GM12878 (cell line): ENCODE measurements around the gene IL10. TPM values are rescaled to one million over a fixed set of nuclear protein-coding genes. Genes with fewer than 3 reads are reported as not detected.

Experiments used
- ATAC-seq: fragments of 200-7000 bp; cut with Tn5 transposase; 3 replicates; pipeline ENCODE4 v1.9.1; 2020; ENCODE audit warnings: mild to moderate bottlenecking, moderate library complexity
- BruUV-seq: library from RNA; stranded (reverse); fragments of 400-500 nt; replicated peaks from 2 replicates; lab custom pipeline; 2021; lab: Mats Ljungman, UMichigan
- CTCF ChIA-PET: fragments of 300-600 bp; sonication (Branson Sonifier 250); formaldehyde crosslinking; extraction: SDS; loops from one replicate; lab custom pipeline; 2021; ENCODE audit warnings: inconsistent platforms; lab: Yijun Ruan, JAX
- POLR2A ChIA-PET: fragments of 350-600 bp; formaldehyde crosslinking; extraction: SDS; loops from one replicate; lab custom pipeline; 2021; ENCODE audit warnings: inconsistent platforms; lab: Charles Lee
- RAD21 ChIA-PET: fragments of 300-600 bp; sonication (Branson Sonifier 250); formaldehyde crosslinking; loops from one replicate; lab custom pipeline; 2023; ENCODE audit warnings: antibody characterized with exemption; ENCODE audit not compliant: unreplicated experiment; lab: Charles Lee
- SMC1A ChIA-PET: fragments of 300-600 bp; sonication (Branson Sonifier 250); formaldehyde crosslinking; loops from one replicate; lab custom pipeline; 2023; ENCODE audit not compliant: unreplicated experiment, uncharacterized antibody; lab: Charles Lee
- DNase-seq: peaks from one replicate; pipeline ENCODE4 v3.0.0-alpha.2; 2011; ENCODE audit warnings: low read depth, low spot score
- FAIRE-seq: peaks from 3 replicates; lab custom pipeline; 2011; peaks lifted over from hg19 to GRCh38; lab: Jason Lieb, UNC
- H2AFZ ChIP-seq: 2 replicates; pipeline ENCODE4 v1.6.0; 2011; ENCODE audit warnings: low read depth, low read length, control low read depth; ENCODE audit not compliant: control insufficient read depth
- H3K27ac ChIP-seq: 2 replicates; pipeline ENCODE4 v1.5.1; 2011; ENCODE audit warnings: control low read depth; ENCODE audit not compliant: control insufficient read depth, insufficient read depth
- H3K27me3 ChIP-seq, 2 experiments: replicated peaks in 1 of 2; 2 replicates each; pipeline versions ENCODE4 v1.6.0 to v1.6.1; 2011; ENCODE audit warnings: low read length in 1 of 2; ENCODE audit not compliant: control insufficient read depth in 2 of 2, insufficient read depth in 2 of 2
- H3K36me3 ChIP-seq, 2 experiments: 2 replicates each; pipeline ENCODE4 v1.5.1; 2011; ENCODE audit warnings: low read length in 1 of 2; ENCODE audit not compliant: control insufficient read depth in 2 of 2, insufficient read depth in 2 of 2
- H3K4me1 ChIP-seq: 2 replicates; pipeline ENCODE4 v1.6.1; 2011; ENCODE audit warnings: mild to moderate bottlenecking, low read length, moderate library complexity, mixed read lengths; ENCODE audit not compliant: control insufficient read depth, insufficient read depth
- H3K4me2 ChIP-seq: 2 replicates; pipeline ENCODE4 v1.6.0; 2011; ENCODE audit warnings: control low read depth; ENCODE audit not compliant: control insufficient read depth, insufficient read depth
- H3K4me3 ChIP-seq: fragments of 200-600 bp; sonication (generic); 2 replicates; pipeline ENCODE4 v1.5.1; 2016
- H3K79me2 ChIP-seq: 2 replicates; pipeline ENCODE4 v1.6.0; 2011; ENCODE audit warnings: low read length; ENCODE audit not compliant: control insufficient read depth, insufficient read depth
- H3K9ac ChIP-seq: 2 replicates; pipeline ENCODE4 v1.8.0; 2011; ENCODE audit warnings: low read length, control low read depth, mixed read lengths; ENCODE audit not compliant: control insufficient read depth, insufficient read depth
- H3K9me3 ChIP-seq: replicated peaks from 3 replicates; pipeline ENCODE4 v1.5.1; 2011; ENCODE audit warnings: mild to moderate bottlenecking, low read length; ENCODE audit not compliant: control insufficient read depth, insufficient read depth
- H4K20me1 ChIP-seq: 2 replicates; pipeline ENCODE4 v1.6.0; 2011; ENCODE audit not compliant: control insufficient read depth, insufficient read depth
- ATF3 ChIP-seq: IDR thresholded peaks from 2 replicates; pipeline ENCODE4 v1.6.1; 2011; ENCODE audit warnings: low read depth, mild to moderate bottlenecking, low read length, moderate library complexity, borderline replicate concordance; ENCODE audit errors: extremely low read depth
- CBX3 ChIP-seq: fragments of 200-600 bp; sonication (generic); IDR thresholded peaks from 2 replicates; pipeline ENCODE4 v1.6.1; 2016; ENCODE audit warnings: low read depth, borderline replicate concordance
- ESRRA ChIP-seq: IDR thresholded peaks from 2 replicates; pipeline ENCODE4 v1.6.1; 2012; ENCODE audit warnings: mild to moderate bottlenecking, low read length, improper control_type of control experiment
- EZH2 ChIP-seq: IDR thresholded peaks from 2 replicates; pipeline ENCODE4 v1.6.1; 2012; ENCODE audit warnings: low read depth, mild to moderate bottlenecking, control low read depth, inconsistent platforms, low read length, borderline replicate concordance; ENCODE audit not compliant: control insufficient read depth
- JUNB ChIP-seq: IDR thresholded peaks from 2 replicates; pipeline ENCODE4 v1.6.1; 2016; ENCODE audit warnings: antibody characterized with exemption, mild to moderate bottlenecking
- MYB ChIP-seq: fragments of 150-350 bp; IDR thresholded peaks from 2 replicates; pipeline ENCODE4 v1.6.1; 2014; ENCODE audit warnings: mild to moderate bottlenecking, low read depth, low read length, borderline replicate concordance
- NR2F1 ChIP-seq: fragments of 450-650 bp; conservative IDR thresholded peaks from 2 replicates; pipeline ENCODE4 v1.6.1; 2017; ENCODE audit warnings: mild to moderate bottlenecking
- RFX5 ChIP-seq: IDR thresholded peaks from 2 replicates; pipeline ENCODE4 v1.6.1; 2011; ENCODE audit warnings: low read depth, low read length, improper control_type of control experiment
- SMAD5 ChIP-seq: IDR thresholded peaks from 2 replicates; pipeline ENCODE4 v1.6.1; 2016; ENCODE audit warnings: antibody characterized with exemption, low read depth
- SMARCA5 ChIP-seq: fragments of 450-650 bp; IDR thresholded peaks from 2 replicates; pipeline ENCODE4 v1.6.1; 2017; ENCODE audit warnings: mild to moderate bottlenecking
- SMC3 ChIP-seq: IDR thresholded peaks from 2 replicates; pipeline ENCODE4 v1.6.1; 2011; ENCODE audit warnings: low read length, improper control_type of control experiment, borderline replicate concordance
- YBX1 ChIP-seq: fragments of 450-650 bp; IDR thresholded peaks from 2 replicates; pipeline ENCODE4 v1.6.1; 2016; ENCODE audit warnings: antibody characterized with exemption
- ZBED1 ChIP-seq: IDR thresholded peaks from 2 replicates; pipeline ENCODE4 v1.6.1; 2016; ENCODE audit warnings: borderline replicate concordance
- ZNF592 ChIP-seq: fragments of 450-650 bp; IDR thresholded peaks from 2 replicates; pipeline ENCODE4 v1.6.1; 2017; ENCODE audit warnings: mild to moderate bottlenecking, moderate library complexity
- WGBS: methylation state at CpG from one replicate; pipeline ENCODE4 v1.1.6; 2016; ENCODE audit warnings: low lambda C conversion rate; ENCODE audit not compliant: insufficient replicate concordance, insufficient coverage; ENCODE audit errors: missing lambda C conversion rate; 5-methylcytosine and 5-hydroxymethylcytosine counted together
- in situ Hi-C: fragments of 300-500 bp; cut with MboI; formaldehyde crosslinking; loops from 9 replicates; pipeline ENCODE4 v1.14.3; 2018; ENCODE audit warnings: mixed read lengths
- intact Hi-C: fragments of 100-400 bp; cut with micrococcal nuclease; formaldehyde crosslinking; loops from one replicate; pipeline ENCODE4 v1.14.2; 2022; ENCODE audit not compliant: unreplicated experiment
- polyA plus RNA-seq, 11 experiments: library from polyadenylated mRNA; depleted of rRNA in 4 of 11; unstranded in 6 of 11; stranded (reverse) in 5 of 11; fragments of >200 nt; fragmentation: Nextera tagmentation in 4 of 11; fragmentation: Illumina TruSeq in 1 of 11; extraction: Ambion mirVana in 4 of 11; extraction: Trizol in 1 of 11; gene quantifications; 1 replicate in 1 of 11; 2 replicates in 10 of 11; pipeline versions ENCODE4 v1.2.1 to v1.2.3, GENCODE V29; 2011 to 2016; ENCODE audit warnings: inconsistent platforms in 2 of 11, missing spikeins in 2 of 11, low read depth in 1 of 11
- total RNA-seq, 4 experiments: library from RNA; depleted of rRNA in 3 of 4; stranded (reverse); fragments of >200 nt in 3 of 4; fragmentation: Illumina TruSeq in 1 of 4; extraction: Trizol in 1 of 4; gene quantifications; 2 replicates each; pipeline versions ENCODE4 v1.2.1 to v1.2.3, GENCODE V29; 2013 to 2021
- TF ChIP-seq, protein P1 (sequence below): fragments of 450-650 bp; IDR thresholded peaks from 2 replicates; pipeline ENCODE4 v1.6.1; 2016; ENCODE audit warnings: mild to moderate bottlenecking, moderate library complexity, borderline replicate concordance

The IL10 gene
- total and polyA plus RNA-seq, 10 of the 15 experiments (the other 5 are each of a cell fraction or from before 2014, with no cell fraction given): 0.34 to 5.0 (median 1.1) TPM

- DNase-seq (no peak), ATAC-seq (no peak), FAIRE-seq (no peak)
- intact Hi-C loops: loop anchor here (2.0 to 5.0 kb wide), 3 partner anchors 35 to 205 kb away; partner anchors contain the start of gene FCMR
- Histone ChIP-seq H3K36me3 (no peaks in the 10 kb centered on the region; a peak in 2 of 4 replicates), H2AFZ (no peak overlapping the region), H3K4me1 (peaks cover 74% of the 10 kb centered on the region), H3K9ac (0 out of 2 replicates have a peak overlapping the region, but pooled peaks have one; percentile 6), H3K4me3 (0 out of 2 replicates have a peak overlapping the region, but pooled peaks have one; percentile 19), H4K20me1 (no peaks in the 10 kb centered on the region), H3K27me3 (no peaks in the 10 kb centered on the region), H3K27ac (peak overlapping the region; percentile 73), H3K4me2 (peak overlapping the region; percentile 45), H3K9me3 (no peaks in the 10 kb centered on the region), H3K79me2 (peaks cover 70% of the 10 kb centered on the region)
- POLR2A ChIA-PET: interaction anchor here (0.7 to 21.4 kb wide), 5 partner anchors 10 to 210 kb away, joined by 3 to 334 read pairs (median 5); partner anchors contain the start of gene MAPKAPK2
- RAD21 ChIA-PET: interaction anchor here (0.5 to 3.0 kb wide), 6 partner anchors 8 to 109 kb away, joined by 3 to 20 read pairs (median 4); no protein-coding TSS in a partner anchor
- BruUV-seq: no TSS peak
- SMC1A ChIA-PET: interaction anchor here (1.0 to 8.4 kb wide), 6 partner anchors 13 to 55 kb away, joined by 3 to 67 read pairs (median 9); no protein-coding TSS in a partner anchor
- 42% methylated on average over 1 of the region's 1 CpG for WGBS
- in situ Hi-C loops: no loop called here
- CTCF ChIA-PET: interaction anchor here (0.5 to 4.3 kb wide), 6 partner anchors 8 to 87 kb away, joined by 3 to 37 read pairs (median 6); no protein-coding TSS in a partner anchor
- TF ChIP-seq SMC3 (no peak), SMARCA5 (no peak), ESRRA (no peak), ZNF592 (no peak), ATF3 (no peak), CBX3 (no peak), SMAD5 (no peak), NR2F1 (no peak), JUNB (no peak), ZBED1 (no peak), MYB (no peak), RFX5 (no peak), EZH2 (no peak), YBX1 (no peak)
- TF ChIP-seq, protein P1, sequence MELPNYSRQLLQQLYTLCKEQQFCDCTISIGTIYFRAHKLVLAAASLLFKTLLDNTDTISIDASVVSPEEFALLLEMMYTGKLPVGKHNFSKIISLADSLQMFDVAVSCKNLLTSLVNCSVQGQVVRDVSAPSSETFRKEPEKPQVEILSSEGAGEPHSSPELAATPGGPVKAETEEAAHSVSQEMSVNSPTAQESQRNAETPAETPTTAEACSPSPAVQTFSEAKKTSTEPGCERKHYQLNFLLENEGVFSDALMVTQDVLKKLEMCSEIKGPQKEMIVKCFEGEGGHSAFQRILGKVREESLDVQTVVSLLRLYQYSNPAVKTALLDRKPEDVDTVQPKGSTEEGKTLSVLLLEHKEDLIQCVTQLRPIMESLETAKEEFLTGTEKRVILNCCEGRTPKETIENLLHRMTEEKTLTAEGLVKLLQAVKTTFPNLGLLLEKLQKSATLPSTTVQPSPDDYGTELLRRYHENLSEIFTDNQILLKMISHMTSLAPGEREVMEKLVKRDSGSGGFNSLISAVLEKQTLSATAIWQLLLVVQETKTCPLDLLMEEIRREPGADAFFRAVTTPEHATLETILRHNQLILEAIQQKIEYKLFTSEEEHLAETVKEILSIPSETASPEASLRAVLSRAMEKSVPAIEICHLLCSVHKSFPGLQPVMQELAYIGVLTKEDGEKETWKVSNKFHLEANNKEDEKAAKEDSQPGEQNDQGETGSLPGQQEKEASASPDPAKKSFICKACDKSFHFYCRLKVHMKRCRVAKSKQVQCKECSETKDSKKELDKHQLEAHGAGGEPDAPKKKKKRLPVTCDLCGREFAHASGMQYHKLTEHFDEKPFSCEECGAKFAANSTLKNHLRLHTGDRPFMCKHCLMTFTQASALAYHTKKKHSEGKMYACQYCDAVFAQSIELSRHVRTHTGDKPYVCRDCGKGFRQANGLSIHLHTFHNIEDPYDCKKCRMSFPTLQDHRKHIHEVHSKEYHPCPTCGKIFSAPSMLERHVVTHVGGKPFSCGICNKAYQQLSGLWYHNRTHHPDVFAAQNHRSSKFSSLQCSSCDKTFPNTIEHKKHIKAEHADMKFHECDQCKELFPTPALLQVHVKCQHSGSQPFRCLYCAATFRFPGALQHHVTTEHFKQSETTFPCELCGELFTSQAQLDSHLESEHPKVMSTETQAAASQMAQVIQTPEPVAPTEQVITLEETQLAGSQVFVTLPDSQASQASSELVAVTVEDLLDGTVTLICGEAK: no peak
Observed at GRCh38 chr1:206717674-206717989, 54.7 kb downstream of the IL10 start.
